22Rv1 (cell line): Measurements from ENCODE around the gene ADCY10.

ENCODE experiments used
- H3K27ac ChIP-seq: fragments of 450-650 bp; 2 replicates; pipeline ENCODE4 v1.5.1; 2017
- CTCF ChIP-seq: fragments of 450-650 bp; IDR thresholded peaks from 2 replicates; pipeline ENCODE4 v1.5.1; 2017; ENCODE audit warnings: mild to moderate bottlenecking
- ZFX ChIP-seq: fragments of 450-650 bp; IDR thresholded peaks from 2 replicates; pipeline ENCODE4 v1.6.1; 2017; ENCODE audit warnings: antibody characterized with exemption, borderline replicate concordance

Gene ADCY10

GRCh38 chr1:167767761-167768160 lies 146.2 kb downstream of the ADCY10 start:
- TF ChIP-seq ZFX, result no peak
- H3K27ac ChIP-seq, result no peak overlapping the region

GRCh38 chr1:167766538-167766937 lies 147.4 kb downstream of the ADCY10 start:
- H3K27ac ChIP-seq, result no peak overlapping the region
- TF ChIP-seq ZFX (no peak), CTCF (no peak)

- H3K27ac ChIP-seq, result no peak overlapping the region
Observed at GRCh38 chr1:167765496-167765895, 148.4 kb downstream of the ADCY10 start.

GRCh38 chr1:167764458-167765330 lies 149.2 kb downstream of the ADCY10 start:
- TF ChIP-seq ZFX (no peak), CTCF (no peak)
- no peak overlapping the region for H3K27ac ChIP-seq

More at GRCh38 chr1:167765496-167765895, 148.4 kb downstream of the ADCY10 start:
- no peak for TF ChIP-seq ZFX
- no peak for TF ChIP-seq CTCF

- TF ChIP-seq ZFX (no peak), CTCF (no peak)
- H3K27ac ChIP-seq, result no peak overlapping the region
Observed at GRCh38 chr1:167763525-167764220, 150.3 kb downstream of the ADCY10 start.

- no peak overlapping the region for H3K27ac ChIP-seq
- TF ChIP-seq CTCF (no peak), ZFX (no peak)
Observed at GRCh38 chr1:167762061-167762746, 151.7 kb downstream of the ADCY10 start.

DNA sequence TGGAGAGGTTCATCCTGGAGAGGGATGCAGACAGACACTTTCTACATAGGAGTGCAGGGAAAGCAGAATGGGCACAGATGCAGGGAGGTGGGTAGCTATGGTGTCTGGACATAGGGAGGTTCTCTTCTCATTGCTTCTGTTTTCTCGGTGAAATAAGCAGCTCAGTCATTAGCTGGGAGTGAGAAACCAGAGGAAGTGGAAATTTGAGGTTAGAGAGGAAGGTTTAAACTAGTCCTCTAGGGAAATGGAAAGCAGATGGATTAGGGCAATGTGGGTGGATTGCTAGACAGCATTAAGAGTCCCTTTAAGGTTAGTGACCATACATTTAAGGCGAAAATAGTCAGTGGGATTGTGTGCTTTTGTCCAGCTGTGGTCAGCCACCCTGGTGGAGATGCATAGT lies 152.5 kb downstream of the ADCY10 start:
- H3K27ac ChIP-seq, result no peak overlapping the region
- no peak for TF ChIP-seq CTCF
- no peak for TF ChIP-seq ZFX
